ENCODE results near the gene KRTAP12-4.

DNA sequence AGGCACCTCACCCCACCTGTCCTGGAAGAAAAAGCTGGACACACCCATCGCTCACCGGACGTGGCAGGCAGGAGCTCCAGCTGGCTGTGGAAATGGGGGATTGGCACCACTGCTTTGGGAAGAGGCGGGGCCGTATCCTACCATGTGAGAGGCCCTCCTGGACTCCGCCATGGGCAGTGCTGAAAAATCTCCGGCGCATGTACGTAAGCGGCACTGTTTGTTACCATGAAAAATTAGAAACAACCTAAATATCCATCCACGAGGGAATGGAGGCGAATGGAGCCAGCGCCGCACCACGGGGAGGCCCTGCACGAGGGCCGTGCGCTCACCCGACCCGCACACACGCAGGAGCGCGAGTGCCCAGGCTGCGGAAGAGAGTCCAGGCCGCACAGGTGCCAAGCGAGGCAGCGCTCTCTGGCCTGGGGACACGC, 39.5 kb downstream of the KRTAP12-4 start:
- TF ChIP-seq, protein P1, sequence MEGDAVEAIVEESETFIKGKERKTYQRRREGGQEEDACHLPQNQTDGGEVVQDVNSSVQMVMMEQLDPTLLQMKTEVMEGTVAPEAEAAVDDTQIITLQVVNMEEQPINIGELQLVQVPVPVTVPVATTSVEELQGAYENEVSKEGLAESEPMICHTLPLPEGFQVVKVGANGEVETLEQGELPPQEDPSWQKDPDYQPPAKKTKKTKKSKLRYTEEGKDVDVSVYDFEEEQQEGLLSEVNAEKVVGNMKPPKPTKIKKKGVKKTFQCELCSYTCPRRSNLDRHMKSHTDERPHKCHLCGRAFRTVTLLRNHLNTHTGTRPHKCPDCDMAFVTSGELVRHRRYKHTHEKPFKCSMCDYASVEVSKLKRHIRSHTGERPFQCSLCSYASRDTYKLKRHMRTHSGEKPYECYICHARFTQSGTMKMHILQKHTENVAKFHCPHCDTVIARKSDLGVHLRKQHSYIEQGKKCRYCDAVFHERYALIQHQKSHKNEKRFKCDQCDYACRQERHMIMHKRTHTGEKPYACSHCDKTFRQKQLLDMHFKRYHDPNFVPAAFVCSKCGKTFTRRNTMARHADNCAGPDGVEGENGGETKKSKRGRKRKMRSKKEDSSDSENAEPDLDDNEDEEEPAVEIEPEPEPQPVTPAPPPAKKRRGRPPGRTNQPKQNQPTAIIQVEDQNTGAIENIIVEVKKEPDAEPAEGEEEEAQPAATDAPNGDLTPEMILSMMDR (IDR thresholded peaks at IDR 0.05), result no peak
- TF ChIP-seq POLR2A (IDR thresholded peaks at IDR 0.05), result no peak

Data from suprapubic skin (tissue), 3 donors.